HL-60 (cell line): ENCODE data around the gene RAB5B.

Experiments used
- CTCF ChIP-seq: IDR thresholded peaks from one replicate; pipeline ENCODE4 v1.5.1; 2011; ENCODE audit warnings: low read length, control low read depth, inconsistent platforms; ENCODE audit not compliant: insufficient read depth
- GABPA ChIP-seq: IDR thresholded peaks from 2 replicates; pipeline ENCODE4 v1.6.1; 2012; ENCODE audit warnings: low read depth

- TF ChIP-seq CTCF (no peak), GABPA (no peak)
Observed at GRCh38 chr12:55997535-55997859, 23.6 kb downstream of the RAB5B start.
